Measurements from ENCODE around the gene CIRBP.

- peak; percentile 89 for TF ChIP-seq CTCF (IDR thresholded peaks at IDR 0.05)
- TF ChIP-seq EZH2 (IDR thresholded peaks at IDR 0.05; ENCODE audit: borderline replicate concordance, insufficient read depth, low read depth, low read length, poor library complexity, severe bottlenecking), result no peak
Measured at GRCh38 chr19:1243768-1244692, 25.1 kb upstream of the CIRBP start.
